ENCODE data around the gene C1orf232.

GRCh38 chr1:26170472-26170821 is 1.7 kb upstream of the C1orf232 start:
- TF ChIP-seq CTCF (conservative IDR thresholded peaks at IDR 0.05; ENCODE audit: low read depth, low read length): no peak
- TF ChIP-seq POLR2A (IDR thresholded peaks at IDR 0.05; ENCODE audit: low read depth, low read length): no peak
- TF ChIP-seq MXI1 (IDR thresholded peaks at IDR 0.05; ENCODE audit: borderline replicate concordance, low read depth, low read length): no peak
- TF ChIP-seq RAD21 (IDR thresholded peaks at IDR 0.05; ENCODE audit: low read length): no peak
- TF ChIP-seq NFE2L2 (IDR thresholded peaks at IDR 0.05; ENCODE audit: low read depth, low read length): no peak
- no peak for TF ChIP-seq USF2 (IDR thresholded peaks at IDR 0.05; ENCODE audit: low read depth, low read length)
- TF ChIP-seq RFX5 (IDR thresholded peaks at IDR 0.05; ENCODE audit: low read depth, low read length): no peak
- TF ChIP-seq CHD1 (IDR thresholded peaks at IDR 0.05; ENCODE audit: low read depth, low read length): no peak
- TF ChIP-seq MAFK (IDR thresholded peaks at IDR 0.05; ENCODE audit: low read depth, low read length): no peak
- no peak for TF ChIP-seq SMC3 (IDR thresholded peaks at IDR 0.05; ENCODE audit: low read depth, low read length)
- no peak for TF ChIP-seq RCOR1 (IDR thresholded peaks at IDR 0.05; ENCODE audit: insufficient replicate concordance, low read length)
- TF ChIP-seq ELK1 (IDR thresholded peaks at IDR 0.05; ENCODE audit: borderline replicate concordance, low read depth, low read length): no peak

All from IMR-90 (cell line).